ENCODE measurements around the gene EMC10. TPM values are rescaled to one million over a fixed set of nuclear protein-coding genes. Genes with fewer than 3 reads are reported as not detected.
A peak's percentile ranks its signal among the peaks of the same experiment; 100 is the strongest.

The EMC10 gene
- total RNA-seq, 1 experiment from 2014 or later, result 228 TPM

- H3K27ac ChIP-seq (ENCODE audit: low read length), result no peak overlapping the region
- H3K9me3 ChIP-seq (ENCODE audit: low read length), result no peaks in the 10 kb centered on the region
- H3K4me1 ChIP-seq (ENCODE audit: insufficient read depth, low read length), result no peaks in the 10 kb centered on the region
- no peak overlapping the region for H3K4me3 ChIP-seq (ENCODE audit: low read length)
- no peaks in the 10 kb centered on the region for H3K36me3 ChIP-seq (ENCODE audit: low read depth, low read length)
- H3K79me2 ChIP-seq (ENCODE audit: low read length), result no peaks in the 10 kb centered on the region
- POLR2A ChIA-PET (ENCODE audit: unreplicated experiment), result no interaction called here
- H4K20me1 ChIP-seq (ENCODE audit: low read length), result no peaks in the 10 kb centered on the region
- no peaks in the 10 kb centered on the region for H3F3A ChIP-seq (ENCODE audit: low read length, unreplicated experiment)
- no peak for TF ChIP-seq EZH2phosphoT487 (IDR thresholded peaks at IDR 0.05; ENCODE audit: borderline replicate concordance, low read length)
- no peak for TF ChIP-seq EZH2 (IDR thresholded peaks at IDR 0.05; ENCODE audit: low read length, unreplicated experiment)
- TF ChIP-seq CTCF (conservative IDR thresholded peaks at IDR 0.05; ENCODE audit: low read depth, low read length), result no peak
- H2AFZ ChIP-seq (ENCODE audit: low read length), result no peak overlapping the region
- CTCF ChIA-PET, result no interaction called here
- intact Hi-C loops (cut with micrococcal nuclease), result no loop called here
- ATAC-seq, result no peak
- no peak overlapping the region for H3K9ac ChIP-seq (ENCODE audit: low read length)
- no peaks in the 10 kb centered on the region for H3K9me2 ChIP-seq (replicated peaks; ENCODE audit: low read length)
- no peak for DNase-seq
- no peak overlapping the region for H3K4me2 ChIP-seq (ENCODE audit: low read length)
- no peaks in the 10 kb centered on the region for H3K27me3 ChIP-seq (ENCODE audit: low read length)
- no TSS peak for BruUV-seq (replicated peaks)
Measured at GRCh38 chr19:50495020-50495531, 18.8 kb downstream of the EMC10 start.

GRCh38 chr19:50496189-50497021 lies 20.1 kb downstream of the EMC10 start:
- DNase-seq, result no peak
- Histone ChIP-seq H3K27me3 (ENCODE audit: low read length) (no peaks in the 10 kb centered on the region), H3K9me2 (replicated peaks; ENCODE audit: low read length) (no peaks in the 10 kb centered on the region), H3F3A (ENCODE audit: low read length, unreplicated experiment) (no peaks in the 10 kb centered on the region), H3K4me2 (ENCODE audit: low read length) (no peak overlapping the region), H3K36me3 (ENCODE audit: low read depth, low read length) (no peaks in the 10 kb centered on the region), H2AFZ (ENCODE audit: low read length) (no peak overlapping the region), H3K79me2 (ENCODE audit: low read length) (no peaks in the 10 kb centered on the region), H3K4me1 (ENCODE audit: insufficient read depth, low read length) (no peaks in the 10 kb centered on the region), H3K27ac (ENCODE audit: low read length) (no peak overlapping the region), H4K20me1 (ENCODE audit: low read length) (no peaks in the 10 kb centered on the region), H3K9ac (ENCODE audit: low read length) (no peak overlapping the region), H3K9me3 (ENCODE audit: low read length) (no peaks in the 10 kb centered on the region), H3K4me3 (ENCODE audit: low read length) (no peak overlapping the region)
- TF ChIP-seq EZH2 (IDR thresholded peaks at IDR 0.05; ENCODE audit: low read length, unreplicated experiment) (no peak), EZH2phosphoT487 (IDR thresholded peaks at IDR 0.05; ENCODE audit: borderline replicate concordance, low read length) (no peak), CTCF (conservative IDR thresholded peaks at IDR 0.05; ENCODE audit: low read depth, low read length) (no peak)
- BruUV-seq (replicated peaks), result no TSS peak
- intact Hi-C loops (cut with micrococcal nuclease), result no loop called here
- CTCF ChIA-PET, result interaction anchor here (0.8 kb wide), 1 partner anchor 41 kb away, joined by 3 read pairs; no protein-coding TSS in a partner anchor
- POLR2A ChIA-PET (ENCODE audit: unreplicated experiment), result no interaction called here
- ATAC-seq, result peak; percentile 54

GRCh38 chr19:50497022-50497405 lies 20.7 kb downstream of the EMC10 start:
- H3K9me3 ChIP-seq (ENCODE audit: low read length), result no peaks in the 10 kb centered on the region
- H3K9me2 ChIP-seq (replicated peaks; ENCODE audit: low read length), result no peaks in the 10 kb centered on the region
- POLR2A ChIA-PET (ENCODE audit: unreplicated experiment), result no interaction called here
- no TSS peak for BruUV-seq (replicated peaks)
- ATAC-seq (no peak), DNase-seq (no peak)
- H3K9ac ChIP-seq (ENCODE audit: low read length), result no peak overlapping the region
- no peaks in the 10 kb centered on the region for H3K27me3 ChIP-seq (ENCODE audit: low read length)
- intact Hi-C loops (cut with micrococcal nuclease), result no loop called here
- no peak for TF ChIP-seq CTCF (conservative IDR thresholded peaks at IDR 0.05; ENCODE audit: low read depth, low read length)
- no peak for TF ChIP-seq EZH2phosphoT487 (IDR thresholded peaks at IDR 0.05; ENCODE audit: borderline replicate concordance, low read length)
- no peak for TF ChIP-seq EZH2 (IDR thresholded peaks at IDR 0.05; ENCODE audit: low read length, unreplicated experiment)
- CTCF ChIA-PET, result interaction anchor here (0.8 kb wide), 1 partner anchor 41 kb away, joined by 3 read pairs; no protein-coding TSS in a partner anchor
- no peaks in the 10 kb centered on the region for H4K20me1 ChIP-seq (ENCODE audit: low read length)
- no peak overlapping the region for H3K27ac ChIP-seq (ENCODE audit: low read length)
- H3F3A ChIP-seq (ENCODE audit: low read length, unreplicated experiment), result no peaks in the 10 kb centered on the region
- H2AFZ ChIP-seq (ENCODE audit: low read length), result no peak overlapping the region
- no peaks in the 10 kb centered on the region for H3K36me3 ChIP-seq (ENCODE audit: low read depth, low read length)
- no peak overlapping the region for H3K4me3 ChIP-seq (ENCODE audit: low read length)
- H3K4me2 ChIP-seq (ENCODE audit: low read length), result no peak overlapping the region
- no peaks in the 10 kb centered on the region for H3K4me1 ChIP-seq (ENCODE audit: insufficient read depth, low read length)
- H3K79me2 ChIP-seq (ENCODE audit: low read length), result no peaks in the 10 kb centered on the region
